ENCODE measurements around the gene GNB2. TPM values are rescaled to one million over a fixed set of nuclear protein-coding genes. Genes with fewer than 3 reads are reported as not detected.
A peak's percentile ranks its signal among the peaks of the same experiment; 100 is the strongest.
"Not testable (repeated sequence)": the region's sequence is repeated elsewhere in the genome, so short reads cannot be mapped to it uniquely, and the experiment has no call there.

Gene GNB2
- polyA plus RNA-seq, 1 experiment = 172 TPM

DNA sequence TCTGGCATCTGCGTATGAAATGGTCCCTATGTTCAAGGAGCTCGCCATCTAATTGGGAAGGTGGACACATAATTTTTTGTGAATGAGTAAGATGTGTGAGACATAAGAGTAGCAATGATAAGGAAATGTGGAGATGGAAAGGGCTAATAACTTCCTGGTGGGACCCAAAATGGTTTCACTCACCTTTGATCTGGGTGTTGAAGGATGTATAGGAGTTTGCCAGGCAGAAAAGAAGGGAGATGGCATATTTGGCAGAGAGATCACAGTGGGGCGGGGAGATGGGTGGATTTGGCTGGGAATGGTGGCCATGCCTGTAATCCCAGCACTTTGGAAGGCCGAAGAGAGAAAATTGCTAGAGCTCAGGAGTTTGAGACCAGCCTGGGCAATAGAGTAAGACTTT lies 36.9 kb downstream of the GNB2 start:
- Histone ChIP-seq H3K36me3 (ENCODE audit: control insufficient read depth, insufficient read depth, low read length) (no peaks in the 10 kb centered on the region), H3K4me3 (ENCODE audit: low read depth, low read length) (no peak overlapping the region), H3K27me3 (ENCODE audit: control insufficient read depth, insufficient read depth, low read length) (0 out of 2 replicates have a peak, but pooled peaks cover 1% of the 10 kb centered on the region)
- DNase-seq (ENCODE audit: low read depth) = no peak
- CTCF ChIA-PET = interaction anchor here (2.3 kb wide), 1 partner anchor 142 kb away, joined by 6 read pairs; the partner anchor contains the start of gene SLC12A9
- POLR2A ChIA-PET = no interaction called here
- TF ChIP-seq, protein P1, sequence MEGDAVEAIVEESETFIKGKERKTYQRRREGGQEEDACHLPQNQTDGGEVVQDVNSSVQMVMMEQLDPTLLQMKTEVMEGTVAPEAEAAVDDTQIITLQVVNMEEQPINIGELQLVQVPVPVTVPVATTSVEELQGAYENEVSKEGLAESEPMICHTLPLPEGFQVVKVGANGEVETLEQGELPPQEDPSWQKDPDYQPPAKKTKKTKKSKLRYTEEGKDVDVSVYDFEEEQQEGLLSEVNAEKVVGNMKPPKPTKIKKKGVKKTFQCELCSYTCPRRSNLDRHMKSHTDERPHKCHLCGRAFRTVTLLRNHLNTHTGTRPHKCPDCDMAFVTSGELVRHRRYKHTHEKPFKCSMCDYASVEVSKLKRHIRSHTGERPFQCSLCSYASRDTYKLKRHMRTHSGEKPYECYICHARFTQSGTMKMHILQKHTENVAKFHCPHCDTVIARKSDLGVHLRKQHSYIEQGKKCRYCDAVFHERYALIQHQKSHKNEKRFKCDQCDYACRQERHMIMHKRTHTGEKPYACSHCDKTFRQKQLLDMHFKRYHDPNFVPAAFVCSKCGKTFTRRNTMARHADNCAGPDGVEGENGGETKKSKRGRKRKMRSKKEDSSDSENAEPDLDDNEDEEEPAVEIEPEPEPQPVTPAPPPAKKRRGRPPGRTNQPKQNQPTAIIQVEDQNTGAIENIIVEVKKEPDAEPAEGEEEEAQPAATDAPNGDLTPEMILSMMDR (IDR thresholded peaks at IDR 0.05; ENCODE audit: insufficient read depth, low read depth, low read length) = no peak

DNA sequence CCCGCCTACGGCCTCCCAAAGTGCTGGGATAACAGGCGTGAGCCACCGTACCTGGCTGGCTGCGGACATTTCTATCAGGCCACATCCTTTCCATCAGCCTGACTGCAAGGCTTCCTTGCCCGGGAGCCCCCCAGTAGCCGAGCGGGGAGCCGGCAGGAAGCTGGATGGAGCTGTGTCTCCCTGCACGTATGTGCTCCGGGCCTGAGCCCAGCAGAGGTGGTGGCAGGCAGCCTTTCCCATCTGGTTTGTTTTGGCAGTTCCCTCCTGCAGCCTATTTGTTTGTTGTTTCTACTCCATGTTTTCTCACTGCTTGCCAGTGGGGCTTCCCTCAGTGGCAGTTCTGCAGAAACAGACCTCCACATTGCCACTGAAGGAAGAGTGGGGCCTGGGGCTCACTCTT lies 37.8 kb downstream of the GNB2 start:
- 0 out of 2 replicates have a peak, but pooled peaks cover 1% of the 10 kb centered on the region for H3K27me3 ChIP-seq (ENCODE audit: control insufficient read depth, insufficient read depth, low read length)
- H3K4me3 ChIP-seq (ENCODE audit: low read depth, low read length) = no peak overlapping the region
- POLR2A ChIA-PET = interaction anchor here (0.6 kb wide), 1 partner anchor 97 kb away, joined by 4 read pairs; no protein-coding TSS in a partner anchor
- TF ChIP-seq, protein P1 (IDR thresholded peaks at IDR 0.05; ENCODE audit: insufficient read depth, low read depth, low read length) = no peak
- H3K36me3 ChIP-seq (ENCODE audit: control insufficient read depth, insufficient read depth, low read length) = no peaks in the 10 kb centered on the region
- CTCF ChIA-PET = interaction anchor here (2.0 to 2.3 kb wide), 2 partner anchors 14 to 141 kb away, joined by 6 to 8 read pairs; partner anchors contain the start of gene SLC12A9
- no peak for DNase-seq (ENCODE audit: low read depth)

DNA sequence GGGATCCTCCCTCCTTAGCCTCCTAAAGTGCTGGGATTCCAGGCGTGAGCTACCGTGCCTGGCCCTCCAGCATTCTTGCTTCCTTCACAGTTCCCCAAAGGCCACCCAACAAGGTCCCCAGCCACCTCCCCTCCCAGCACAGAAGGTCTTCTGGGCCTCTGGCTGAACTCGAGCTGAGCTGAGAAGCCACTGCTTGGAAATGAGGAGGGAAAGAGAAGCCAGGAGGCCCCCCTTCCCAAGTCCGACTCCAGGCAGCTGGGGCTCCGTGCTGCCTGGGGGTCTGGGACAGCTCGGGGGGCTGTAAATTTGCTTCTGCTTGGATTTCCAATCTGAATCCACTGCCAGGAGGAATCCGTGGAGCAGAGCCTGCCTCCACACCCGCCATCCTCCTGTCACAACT lies 41.2 kb downstream of the GNB2 start:
- Histone ChIP-seq H3K4me3 (ENCODE audit: low read depth, low read length) (no peak overlapping the region), H3K36me3 (ENCODE audit: control insufficient read depth, insufficient read depth, low read length) (no peaks in the 10 kb centered on the region), H3K27me3 (ENCODE audit: control insufficient read depth, insufficient read depth, low read length) (peaks cover 9% of the 10 kb centered on the region)
- TF ChIP-seq, protein P1 (IDR thresholded peaks at IDR 0.05; ENCODE audit: insufficient read depth, low read depth, low read length) = no peak
- ChIA-PET POLR2A (no interaction called here), CTCF (interaction anchor here (0.8 to 2.2 kb wide), 6 partner anchors 9 to 138 kb away, joined by 3 to 9 read pairs (median 4); partner anchors contain the start of genes EPHB4, POP7 and SLC12A9)
- no peak for DNase-seq (ENCODE audit: low read depth)

DNA sequence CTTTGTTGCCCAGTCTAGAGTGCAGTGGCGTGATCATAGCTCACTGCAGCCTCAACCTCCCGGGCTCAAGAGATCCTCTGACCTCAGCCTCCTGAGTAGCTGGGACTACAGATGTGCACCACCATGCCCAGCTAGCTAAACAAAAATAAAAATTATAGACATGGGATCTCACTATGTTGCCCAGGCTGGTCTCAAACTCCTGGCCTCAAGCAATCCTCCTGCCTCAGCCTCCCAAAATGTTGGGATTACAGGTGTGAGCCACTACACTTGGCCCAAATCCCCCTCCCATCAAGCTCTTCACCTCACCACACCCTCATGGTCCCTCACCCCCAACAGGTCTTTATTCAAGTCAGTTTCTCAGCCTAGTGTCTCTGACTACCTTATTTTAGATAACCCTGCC lies 43.5 kb downstream of the GNB2 start:
- not testable (repeated sequence) for H3K36me3 ChIP-seq (ENCODE audit: control insufficient read depth, insufficient read depth, low read length); DNase-seq (ENCODE audit: low read depth); H3K4me3 ChIP-seq (ENCODE audit: low read depth, low read length)
- POLR2A ChIA-PET = interaction anchor here (0.6 kb wide), 1 partner anchor 29 kb away, joined by 5 read pairs; no protein-coding TSS in a partner anchor
- H3K27me3 ChIP-seq (ENCODE audit: control insufficient read depth, insufficient read depth, low read length) = peaks cover 23% of the 10 kb centered on the region
- CTCF ChIA-PET = interaction anchor here (1.5 to 5.2 kb wide), 2 partner anchors 11 to 134 kb away, joined by 5 to 65 read pairs; partner anchors contain the start of genes POP7 and SLC12A9

DNA sequence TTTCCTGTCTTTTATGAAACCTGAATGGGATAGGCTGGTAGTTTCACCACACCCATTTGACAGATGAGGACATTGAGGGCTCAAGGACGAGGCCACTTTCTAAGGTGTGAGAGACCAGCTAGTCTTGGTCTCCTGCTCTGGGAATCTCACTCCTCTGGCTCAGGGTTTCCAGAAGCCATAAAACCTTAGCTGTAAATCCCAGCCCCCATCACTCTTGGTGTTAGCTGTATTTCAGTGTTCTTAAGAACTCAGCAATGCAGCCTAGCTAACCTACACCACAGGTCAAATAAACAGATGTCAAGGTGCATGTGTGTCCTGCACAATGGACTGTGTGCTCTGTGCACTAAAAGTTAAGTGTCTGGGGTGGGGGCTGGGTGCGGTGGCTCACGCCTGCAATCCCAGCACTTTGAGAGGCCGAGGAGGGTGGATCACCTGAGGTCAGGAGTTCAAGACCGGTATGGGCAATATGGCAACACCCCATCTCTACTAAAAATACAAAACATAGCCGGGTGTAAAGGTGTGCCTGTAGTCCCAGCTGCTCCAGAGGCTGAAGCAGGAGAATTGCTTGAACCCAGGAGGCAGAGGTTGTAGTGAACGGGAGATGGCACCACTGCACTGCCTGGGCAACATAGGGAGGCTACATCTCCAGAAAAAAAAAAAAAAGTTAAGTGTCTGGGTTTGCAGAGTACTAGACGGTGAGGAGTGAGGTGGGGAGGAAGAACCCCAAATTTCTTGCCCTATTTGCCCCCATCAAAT lies 46.2 kb downstream of the GNB2 start:
- DNase-seq (ENCODE audit: low read depth) = no peak
- Histone ChIP-seq H3K36me3 (ENCODE audit: control insufficient read depth, insufficient read depth, low read length) (no peaks in the 10 kb centered on the region), H3K27me3 (ENCODE audit: control insufficient read depth, insufficient read depth, low read length) (peaks cover 38% of the 10 kb centered on the region), H3K4me3 (ENCODE audit: low read depth, low read length) (no peak overlapping the region)
- CTCF ChIA-PET = interaction anchor here (0.6 to 5.2 kb wide), 12 partner anchors 12 to 134 kb away, joined by 3 to 65 read pairs (median 4); partner anchors contain the start of genes POP7 and SLC12A9
- TF ChIP-seq, protein P1 (IDR thresholded peaks at IDR 0.05; ENCODE audit: insufficient read depth, low read depth, low read length) = peak; percentile 60
- POLR2A ChIA-PET = no interaction called here

Data from BJ (cell line).